HEK293 (cell line): ENCODE results near the gene SHISA9.

ENCODE experiments used
- CTCF ChIA-PET: fragments of 350-600 bp; formaldehyde crosslinking; extraction: SDS; loops from one replicate; lab custom pipeline; 2021; ENCODE audit warnings: antibody characterized with exemption; lab: Yijun Ruan, JAX
- POLR2A ChIA-PET: fragments of 300-600 bp; formaldehyde crosslinking; extraction: SDS; loops from one replicate; lab custom pipeline; 2020; ENCODE audit warnings: antibody characterized with exemption, inconsistent platforms; lab: Yijun Ruan, JAX
- H3K27ac ChIP-seq: fragments of 200-500 bp; sonication (Bioruptor generic); 2 replicates; pipeline ENCODE4 v1.5.1; 2014; ENCODE audit warnings: low read depth, low read length, control low read depth, inconsistent platforms; ENCODE audit errors: extremely low read depth
- H3K36me3 ChIP-seq, 2 experiments: fragments of 200-500 bp in 1 of 2; sonication (Bioruptor generic) in 1 of 2; 1 replicate in 1 of 2; 2 replicates in 1 of 2; pipeline ENCODE4 v1.5.1; 2014 to 2017; ENCODE audit warnings: inconsistent platforms in 2 of 2, low read length in 2 of 2; ENCODE audit not compliant: control insufficient read depth in 2 of 2, insufficient read depth in 1 of 2
- H3K4me1 ChIP-seq: fragments of 200-500 bp; sonication (Bioruptor generic); 2 replicates; pipeline ENCODE4 v1.5.1; 2014; ENCODE audit warnings: mild to moderate bottlenecking, low read length, inconsistent platforms; ENCODE audit not compliant: control insufficient read depth, insufficient read depth
- H3K4me3 ChIP-seq: 2 replicates; pipeline ENCODE4 v1.5.1; 2011; ENCODE audit warnings: low read depth, mild to moderate bottlenecking, control low read depth, low read length, moderate library complexity
- H3K9me3 ChIP-seq: fragments of 200-500 bp; sonication (Bioruptor generic); 2 replicates; pipeline ENCODE4 v1.5.1; 2014; ENCODE audit warnings: low read depth, low read length, inconsistent platforms; ENCODE audit not compliant: control insufficient read depth, insufficient read depth
- BCL11B ChIP-seq: fragments of 450-650 bp; formaldehyde crosslinking; IDR thresholded peaks from 2 replicates; pipeline ENCODE4 v1.5.1; 2016; ENCODE audit warnings: low read depth, missing biosample characterization, missing genetic modification characterization
- GLIS1 ChIP-seq: fragments of 450-650 bp; formaldehyde crosslinking; IDR thresholded peaks from 2 replicates; pipeline ENCODE4 v1.5.1; 2016; ENCODE audit warnings: missing biosample characterization, missing genetic modification characterization
- HOXD13 ChIP-seq: sonication (generic); formaldehyde crosslinking; IDR thresholded peaks from 2 replicates; pipeline ENCODE4 v1.8.0; 2022; ENCODE audit warnings: missing genetic modification reagents, borderline replicate concordance
- MEIS1 ChIP-seq: sonication (generic); formaldehyde crosslinking; IDR thresholded peaks from 2 replicates; pipeline ENCODE4 v1.8.1; 2022; ENCODE audit warnings: missing genetic modification reagents, mild to moderate bottlenecking, borderline replicate concordance
- REST ChIP-seq: fragments of 450-650 bp; formaldehyde crosslinking; IDR thresholded peaks from 2 replicates; pipeline ENCODE4 v1.5.1; 2016; ENCODE audit warnings: missing biosample characterization, missing genetic modification characterization
- TRIM28 ChIP-seq: IDR thresholded peaks from 2 replicates; pipeline ENCODE4 v1.6.1; 2011; ENCODE audit warnings: low read length, control low read depth, borderline replicate concordance
- ZBTB49 ChIP-seq: fragments of 450-650 bp; formaldehyde crosslinking; IDR thresholded peaks from 2 replicates; pipeline ENCODE4 v1.5.1; 2016; ENCODE audit warnings: missing biosample characterization, missing genetic modification characterization, low read depth
- ZBTB6 ChIP-seq: fragments of 450-650 bp; formaldehyde crosslinking; IDR thresholded peaks from 2 replicates; pipeline ENCODE4 v1.5.1; 2017; ENCODE audit warnings: missing biosample characterization, missing genetic modification characterization
- ZFHX2 ChIP-seq: fragments of 450-650 bp; formaldehyde crosslinking; conservative IDR thresholded peaks from 2 replicates; pipeline ENCODE4 v1.5.1; 2016; ENCODE audit warnings: missing biosample characterization, missing genetic modification characterization
- ZNF138 ChIP-seq: fragments of 450-650 bp; formaldehyde crosslinking; IDR thresholded peaks from 2 replicates; pipeline ENCODE4 v1.5.1; 2016; ENCODE audit warnings: missing biosample characterization, missing genetic modification characterization, borderline replicate concordance
- ZNF184 ChIP-seq: fragments of 450-650 bp; IDR thresholded peaks from 2 replicates; pipeline ENCODE4 v1.5.1; 2018; ENCODE audit warnings: missing biosample characterization, mild to moderate bottlenecking, missing genetic modification characterization
- ZNF24 ChIP-seq: fragments of 450-650 bp; formaldehyde crosslinking; IDR thresholded peaks from 2 replicates; pipeline ENCODE4 v1.5.1; 2016; ENCODE audit warnings: missing biosample characterization, missing genetic modification characterization
- ZNF302 ChIP-seq: fragments of 450-650 bp; formaldehyde crosslinking; IDR thresholded peaks from 2 replicates; pipeline ENCODE4 v1.5.1; 2016; ENCODE audit warnings: missing biosample characterization, missing genetic modification characterization, low read depth
- ZNF391 ChIP-seq: fragments of 450-650 bp; formaldehyde crosslinking; IDR thresholded peaks from 2 replicates; pipeline ENCODE4 v1.5.1; 2016; ENCODE audit warnings: low read depth, missing biosample characterization, missing genetic modification characterization, borderline replicate concordance
- ZNF423 ChIP-seq: fragments of 450-650 bp; formaldehyde crosslinking; IDR thresholded peaks from 2 replicates; pipeline ENCODE4 v1.5.1; 2016; ENCODE audit warnings: missing biosample characterization, missing genetic modification characterization
- ZNF513 ChIP-seq: fragments of 450-650 bp; IDR thresholded peaks from 2 replicates; pipeline ENCODE4 v1.5.1; 2018; ENCODE audit warnings: missing biosample characterization, missing genetic modification characterization
- ZNF529 ChIP-seq: fragments of 450-650 bp; formaldehyde crosslinking; IDR thresholded peaks from 2 replicates; pipeline ENCODE4 v1.5.1; 2017; ENCODE audit warnings: missing genetic modification characterization, missing biosample characterization; ENCODE audit not compliant: insufficient replicate concordance
- ZNF530 ChIP-seq: fragments of 450-650 bp; formaldehyde crosslinking; IDR thresholded peaks from 2 replicates; pipeline ENCODE4 v1.5.1; 2016; ENCODE audit warnings: low read depth, missing biosample characterization, missing genetic modification characterization
- ZNF610 ChIP-seq: fragments of 450-650 bp; formaldehyde crosslinking; IDR thresholded peaks from 2 replicates; pipeline ENCODE4 v1.5.1; 2016; ENCODE audit warnings: missing biosample characterization, missing genetic modification characterization, borderline replicate concordance
- ZNF785 ChIP-seq: fragments of 450-650 bp; formaldehyde crosslinking; IDR thresholded peaks from 2 replicates; pipeline ENCODE4 v1.5.1; 2016; ENCODE audit warnings: missing biosample characterization, missing genetic modification characterization
- ZNF830 ChIP-seq: fragments of 450-650 bp; IDR thresholded peaks from 2 replicates; pipeline ENCODE4 v1.5.0; 2018; ENCODE audit warnings: missing biosample characterization, missing genetic modification characterization, low read depth, mild to moderate bottlenecking, moderate library complexity

SHISA9 gene

GRCh38 chr16:13269359-13269758 lies 368.0 kb downstream of the SHISA9 start (continued):
- TF ChIP-seq MEIS1 (CRISPR knock-in tag) (no peak), ZNF302 (no peak)

- Histone ChIP-seq H3K4me3 (no peak overlapping the region), H3K36me3 (no peaks in the 10 kb centered on the region), H3K27ac (no peak overlapping the region), H3K9me3 (no peaks in the 10 kb centered on the region), H3K4me1 (no peaks in the 10 kb centered on the region)
- ChIA-PET CTCF (no interaction called here), POLR2A (no interaction called here)
- TF ChIP-seq ZNF423 (tag by site-specific recombination) = no peak
- no peak for TF ChIP-seq ZNF830
- no peak for TF ChIP-seq ZNF184
- TF ChIP-seq ZNF24 (tag by site-specific recombination) = no peak
- no peak for TF ChIP-seq ZNF610 (tag by site-specific recombination)
- no peak for TF ChIP-seq ZBTB6 (tag by site-specific recombination)
- TF ChIP-seq ZNF513 = no peak
- TF ChIP-seq REST (tag by site-specific recombination) = no peak
- TF ChIP-seq ZNF529 (tag by site-specific recombination) = no peak
- no peak for TF ChIP-seq ZNF391 (tag by site-specific recombination)
- TF ChIP-seq HOXD13 (CRISPR knock-in tag) = no peak
- TF ChIP-seq ZNF530 (tag by site-specific recombination) = no peak
- TF ChIP-seq ZNF138 (tag by site-specific recombination) = no peak
- no peak for TF ChIP-seq ZFHX2 (tag by site-specific recombination)
- TF ChIP-seq GLIS1 (tag by site-specific recombination) = no peak
- no peak for TF ChIP-seq TRIM28
- no peak for TF ChIP-seq ZBTB49 (tag by site-specific recombination)
- TF ChIP-seq ZNF785 (tag by site-specific recombination) = no peak
- no peak for TF ChIP-seq BCL11B (tag by site-specific recombination)
These were observed 368.6 kb downstream of the SHISA9 start for GRCh38 chr16:13269905-13270528.
